ENCODE data around the gene TRPM1.

The TRPM1 gene

GRCh38 chr15:31049682-31050615 lies 51.6 kb downstream of the TRPM1 start:
- DNase-seq: no peak

- DNase-seq: no peak
Observed at GRCh38 chr15:31049111-31049510, 52.4 kb downstream of the TRPM1 start.

GRCh38 chr15:31047437-31047836 lies 54.1 kb downstream of the TRPM1 start:
- DNase-seq: no peak

- DNase-seq: no peak
Observed at GRCh38 chr15:31046759-31047359, 54.7 kb downstream of the TRPM1 start.

GRCh38 chr15:31045606-31046005 lies 55.9 kb downstream of the TRPM1 start:
- DNase-seq: no peak

- DNase-seq: no peak
Observed at GRCh38 chr15:31042751-31043150, 58.8 kb downstream of the TRPM1 start.

GRCh38 chr15:31041610-31042009 lies 59.9 kb downstream of the TRPM1 start:
- no peak for DNase-seq

- DNase-seq: no peak
Observed at GRCh38 chr15:31040611-31041010, 60.9 kb downstream of the TRPM1 start.

GRCh38 chr15:31039961-31040360 lies 61.6 kb downstream of the TRPM1 start:
- DNase-seq: no peak

GRCh38 chr15:31037731-31038477 lies 63.6 kb downstream of the TRPM1 start:
- no peak for DNase-seq

GRCh38 chr15:31036783-31037182 lies 64.7 kb downstream of the TRPM1 start:
- no peak for DNase-seq

- no peak for DNase-seq
Observed at GRCh38 chr15:31035610-31036009, 65.9 kb downstream of the TRPM1 start.

- DNase-seq: no peak
Observed at GRCh38 chr15:31034152-31034551, 67.4 kb downstream of the TRPM1 start.

GRCh38 chr15:31032961-31033371 lies 68.6 kb downstream of the TRPM1 start:
- DNase-seq: no peak

- no peak for DNase-seq
Observed at GRCh38 chr15:31031471-31032067, 70.0 kb downstream of the TRPM1 start.

GRCh38 chr15:31027910-31028578 lies 73.5 kb downstream of the TRPM1 start:
- DNase-seq: no peak

GRCh38 chr15:31025996-31026395 lies 75.5 kb downstream of the TRPM1 start:
- no peak for DNase-seq

- no peak for DNase-seq
Observed at GRCh38 chr15:31024979-31025378, 76.5 kb downstream of the TRPM1 start.

GRCh38 chr15:31024330-31024729 lies 77.2 kb downstream of the TRPM1 start:
- DNase-seq: no peak

GRCh38 chr15:31023841-31024240 lies 77.7 kb downstream of the TRPM1 start:
- no peak for DNase-seq

- DNase-seq: no peak
Observed at GRCh38 chr15:31021067-31021665, 80.4 kb downstream of the TRPM1 start.
